Diencephalon (tissue), 1 donor: ENCODE data around the gene ACBD5. TPM values are rescaled to one million over a fixed set of nuclear protein-coding genes. Genes with fewer than 3 reads are reported as not detected.

Experiments
- small RNA-seq: library from RNA; depleted of rRNA; stranded (forward); fragments of <200 nt; gene quantifications from one replicate; pipeline ENCODE3, GENCODE V24; 2014
- total RNA-seq: library from RNA; depleted of rRNA; stranded (reverse); fragments of >200 nt; gene quantifications from one replicate; pipeline ENCODE4 v1.2.3, GENCODE V29; 2014

The ACBD5 gene, protein sequence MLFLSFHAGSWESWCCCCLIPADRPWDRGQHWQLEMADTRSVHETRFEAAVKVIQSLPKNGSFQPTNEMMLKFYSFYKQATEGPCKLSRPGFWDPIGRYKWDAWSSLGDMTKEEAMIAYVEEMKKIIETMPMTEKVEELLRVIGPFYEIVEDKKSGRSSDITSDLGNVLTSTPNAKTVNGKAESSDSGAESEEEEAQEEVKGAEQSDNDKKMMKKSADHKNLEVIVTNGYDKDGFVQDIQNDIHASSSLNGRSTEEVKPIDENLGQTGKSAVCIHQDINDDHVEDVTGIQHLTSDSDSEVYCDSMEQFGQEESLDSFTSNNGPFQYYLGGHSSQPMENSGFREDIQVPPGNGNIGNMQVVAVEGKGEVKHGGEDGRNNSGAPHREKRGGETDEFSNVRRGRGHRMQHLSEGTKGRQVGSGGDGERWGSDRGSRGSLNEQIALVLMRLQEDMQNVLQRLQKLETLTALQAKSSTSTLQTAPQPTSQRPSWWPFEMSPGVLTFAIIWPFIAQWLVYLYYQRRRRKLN
- total RNA-seq, result 72.0 TPM

DNA sequence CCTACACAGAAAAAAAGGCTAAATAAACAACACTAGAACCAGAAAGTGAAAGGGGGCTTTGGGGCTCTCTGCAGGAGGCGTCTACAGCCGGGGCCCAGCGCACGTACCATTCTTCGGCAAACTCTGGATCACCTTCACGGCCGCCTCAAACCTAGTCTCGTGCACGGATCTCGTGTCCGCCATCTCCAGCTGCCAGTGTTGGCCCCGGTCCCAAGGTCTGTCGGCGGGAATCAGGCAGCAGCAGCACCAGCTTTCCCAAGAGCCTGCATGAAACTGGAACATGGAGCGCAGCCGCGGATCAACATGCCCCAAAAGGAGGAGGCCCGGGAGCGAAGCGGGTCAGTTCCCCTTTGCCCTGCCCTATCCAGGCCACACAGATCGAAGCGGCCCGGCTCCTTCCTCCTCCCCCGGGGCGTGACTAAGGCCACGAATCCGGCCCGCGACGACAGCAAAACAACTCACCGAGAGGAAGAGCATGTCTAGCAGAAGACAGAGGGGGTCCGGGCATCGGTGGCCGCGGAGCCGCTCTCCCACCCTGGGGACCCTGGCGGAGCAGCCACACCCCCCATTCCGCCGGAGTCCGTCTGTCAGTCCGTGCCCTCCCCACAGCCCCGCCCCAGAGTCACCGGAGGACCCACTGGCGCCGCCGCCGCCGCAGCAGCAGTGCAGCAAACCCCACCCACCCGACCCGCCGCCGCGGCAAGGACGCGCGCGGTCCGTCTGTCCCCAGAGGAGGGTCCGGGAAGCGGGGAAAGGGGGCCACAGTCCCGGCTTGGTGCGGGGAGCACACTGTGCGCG is at the start of gene ACBD5:
Gene ACBD5 (minus strand): TSS at position 586 of the 798 bp plus-strand sequence. CDS start 109 bp downstream, at position 477.

DNA sequence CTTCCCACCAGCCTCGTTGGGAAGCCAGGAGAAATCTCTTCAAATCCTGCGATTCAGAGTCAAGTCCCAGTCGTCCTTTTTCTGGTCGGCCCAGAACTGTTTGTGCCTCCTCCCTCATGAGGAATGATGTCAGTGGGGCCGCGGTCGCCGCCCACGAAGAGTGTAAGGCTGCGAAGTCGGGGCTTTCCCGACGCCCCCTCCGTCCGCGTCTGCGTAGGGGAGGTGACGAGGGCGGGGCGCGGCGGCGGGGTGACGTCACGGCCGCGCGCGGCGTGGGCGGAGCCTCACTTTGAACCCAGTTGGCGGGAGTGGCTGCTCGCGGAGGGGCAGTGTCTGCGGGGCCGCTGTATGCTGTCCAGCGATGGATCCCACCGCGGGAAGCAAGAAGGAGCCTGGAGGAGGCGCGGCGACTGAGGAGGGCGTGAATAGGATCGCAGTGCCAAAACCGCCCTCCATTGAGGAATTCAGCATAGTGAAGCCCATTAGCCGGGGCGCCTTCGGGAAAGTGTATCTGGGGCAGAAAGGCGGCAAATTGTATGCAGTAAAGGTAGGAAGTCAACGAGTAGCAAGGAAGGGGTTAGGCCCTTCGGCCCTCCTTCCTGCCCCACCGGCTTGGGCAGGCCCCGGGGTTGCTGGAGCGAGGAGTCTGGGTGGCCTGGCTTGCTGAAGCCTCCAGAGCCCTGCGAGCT is 85.4 kb downstream of the ACBD5 start, which contains the start of gene MASTL:
Gene MASTL (plus strand): TSS at position 287 of the 689 bp plus-strand sequence. CDS start 75 bp downstream, at position 362.

Small RNAs within 50 kb of the gene (small RNA-seq; reads per million reads assigned to genes)
- 1.0 reads per million, percentile 77 among the genes with 10 or more reads in this experiment for gene RNU2-24P
- not detected for gene RNU7-12P

Other genes starting within 250 kb of the ACBD5 start
- gene ANKRD26, start 140.3 kb downstream of the ACBD5 start, total RNA-seq, result 35.3 TPM
- 108 TPM for gene YME1L1, start 86.4 kb downstream of the ACBD5 start, total RNA-seq
- gene MASTL, start 85.4 kb downstream of the ACBD5 start, total RNA-seq, result 12.9 TPM